Inferior parietal cortex (tissue), 1 donor: ENCODE data around the gene RANGRF.
"Not testable (repeated sequence)": the region's sequence is repeated elsewhere in the genome, so short reads cannot be mapped to it uniquely, and the experiment has no call there.

Experiments
- DNase-seq: peaks from one replicate; pipeline ENCODE4 v3.0.0-alpha.2; 2016; ENCODE audit errors: extremely low spot score

RANGRF gene, protein sequence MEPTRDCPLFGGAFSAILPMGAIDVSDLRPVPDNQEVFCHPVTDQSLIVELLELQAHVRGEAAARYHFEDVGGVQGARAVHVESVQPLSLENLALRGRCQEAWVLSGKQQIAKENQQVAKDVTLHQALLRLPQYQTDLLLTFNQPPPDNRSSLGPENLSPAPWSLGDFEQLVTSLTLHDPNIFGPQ

DNA sequence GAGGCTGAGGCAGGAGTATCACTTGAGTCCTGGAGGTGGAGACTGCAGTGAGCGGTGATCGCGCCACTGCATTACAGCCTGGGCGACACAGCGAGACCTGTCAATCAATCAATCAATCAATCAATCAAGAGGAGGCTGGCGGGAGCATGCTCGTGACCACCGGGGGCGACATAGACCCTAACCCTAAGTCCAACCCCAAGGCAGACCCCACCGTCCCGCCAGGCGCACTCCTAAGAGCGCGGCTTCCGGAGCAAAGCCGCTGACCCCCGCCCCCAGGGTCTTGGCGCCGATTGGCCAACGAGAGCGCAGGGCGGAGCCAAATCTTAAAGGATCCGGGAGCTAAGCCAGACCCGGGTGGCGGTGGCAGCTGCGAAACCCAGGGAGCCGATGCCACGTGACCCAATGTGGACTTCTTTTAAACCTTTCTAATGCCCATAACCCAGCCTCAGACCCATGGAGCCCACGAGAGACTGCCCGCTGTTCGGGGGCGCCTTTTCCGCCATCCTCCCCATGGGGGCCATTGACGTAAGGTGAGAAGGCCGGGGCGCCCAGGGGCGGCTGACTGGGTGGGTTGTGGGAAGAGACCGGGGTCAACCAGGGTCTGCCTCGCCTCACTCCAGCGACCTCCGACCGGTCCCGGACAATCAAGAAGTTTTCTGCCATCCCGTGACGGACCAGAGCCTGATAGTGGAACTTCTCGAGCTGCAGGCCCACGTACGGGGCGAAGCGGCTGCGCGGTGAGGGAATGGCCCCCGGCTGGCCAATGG, at the start of gene RANGRF:
TSS of gene RANGRF (plus strand) at position 335 of the 767 bp plus-strand sequence. CDS start at position 454, 119 bp downstream.
- DNase-seq, result peak; percentile 87

- DNase-seq, result no peak
Observed at GRCh38 chr17:8243827-8244226, 44.6 kb upstream of the RANGRF start.

GRCh38 chr17:8244768-8245167, 43.7 kb upstream of the RANGRF start:
- DNase-seq, result no peak

DNA sequence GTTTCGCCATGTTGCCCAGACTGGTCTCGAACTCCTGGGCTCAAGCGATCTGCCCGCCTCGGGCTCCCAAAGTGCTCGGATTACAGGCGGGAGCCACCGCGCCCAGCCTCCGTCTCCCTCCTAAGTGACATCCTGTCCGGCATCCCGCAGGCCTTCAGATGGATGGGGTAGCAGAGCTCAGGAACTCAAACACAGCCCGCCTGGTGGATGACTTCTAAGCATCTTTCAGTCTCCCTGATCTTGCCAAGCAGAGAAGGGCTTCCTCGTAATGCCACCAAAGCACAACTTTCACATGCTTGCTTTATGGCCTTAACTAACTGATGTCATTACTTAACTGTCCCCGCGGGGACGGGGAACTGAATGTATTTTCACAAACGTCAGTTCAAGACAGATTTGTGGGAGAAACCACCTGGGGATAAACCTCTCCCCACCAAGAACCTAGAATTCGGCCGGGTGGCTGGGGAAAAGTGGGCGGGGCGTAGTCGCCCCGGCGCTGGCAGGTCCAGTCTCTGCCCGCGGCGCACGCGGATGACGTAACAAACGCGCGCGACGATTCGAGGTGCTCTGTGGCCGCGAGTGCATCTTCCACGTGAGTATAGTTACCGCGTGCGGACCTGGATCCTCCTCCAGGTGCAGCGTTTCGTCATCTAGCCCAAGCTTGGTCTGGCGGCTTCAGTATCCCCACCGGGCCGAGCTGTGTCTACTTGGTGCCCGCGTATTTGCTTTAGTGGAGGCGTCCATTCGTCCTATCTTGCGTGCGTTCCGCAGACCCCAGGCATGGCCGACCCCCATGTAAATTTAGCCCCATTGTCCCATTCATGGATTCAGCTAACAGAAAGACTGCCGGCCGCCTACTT, 39.5 kb upstream of the RANGRF start, which contains the start of gene PFAS:
TSS of gene PFAS (plus strand) at position 539 of the 857 bp plus-strand sequence. CDS start 4,649 bp downstream, outside the sequence.
- DNase-seq, result peak; percentile 95

DNA sequence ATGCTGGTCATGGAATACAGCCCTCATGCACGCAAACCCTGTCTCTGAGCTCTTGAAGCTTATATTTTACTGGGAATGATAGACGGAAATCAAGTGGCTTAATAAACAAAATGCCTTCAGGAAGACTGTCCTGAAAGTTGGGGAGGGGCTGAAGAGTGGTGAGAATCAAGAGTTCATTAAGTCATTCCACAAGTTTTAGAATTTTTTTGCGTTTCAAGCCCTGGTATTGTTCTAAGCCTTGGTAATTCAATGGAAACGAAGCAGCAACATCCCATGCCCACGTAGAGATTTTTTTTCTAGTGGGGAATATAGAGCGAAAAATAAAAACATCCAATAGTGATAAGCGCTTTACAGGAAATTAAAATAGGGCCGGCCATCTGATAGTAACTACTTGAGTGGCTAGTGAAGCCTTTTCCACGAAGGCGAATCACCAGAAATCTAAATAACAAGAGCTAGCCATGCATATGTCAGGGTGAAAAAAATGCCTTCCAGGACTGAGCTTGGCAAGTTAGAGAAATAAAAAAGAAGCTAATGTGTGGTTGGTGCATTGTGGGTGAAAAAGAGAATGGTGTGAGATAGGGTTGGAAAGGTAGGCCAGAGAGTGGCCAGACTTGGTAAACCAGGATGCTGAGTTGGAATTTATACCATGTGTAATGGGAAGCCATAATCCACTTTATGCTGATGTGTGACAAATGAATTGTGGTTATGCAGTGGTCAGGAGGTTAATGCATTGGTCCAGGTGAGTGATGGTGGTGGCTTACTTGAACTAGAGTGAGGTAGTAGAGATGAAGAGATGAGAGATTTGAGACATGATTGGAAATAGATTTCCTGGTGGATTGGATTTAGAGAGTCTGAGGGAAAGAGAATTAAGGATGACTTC, 38.6 kb upstream of the RANGRF start:
- DNase-seq, result no peak

- DNase-seq, result not testable (repeated sequence)
Observed at GRCh38 chr17:8251411-8251810, 37.1 kb upstream of the RANGRF start.

DNA sequence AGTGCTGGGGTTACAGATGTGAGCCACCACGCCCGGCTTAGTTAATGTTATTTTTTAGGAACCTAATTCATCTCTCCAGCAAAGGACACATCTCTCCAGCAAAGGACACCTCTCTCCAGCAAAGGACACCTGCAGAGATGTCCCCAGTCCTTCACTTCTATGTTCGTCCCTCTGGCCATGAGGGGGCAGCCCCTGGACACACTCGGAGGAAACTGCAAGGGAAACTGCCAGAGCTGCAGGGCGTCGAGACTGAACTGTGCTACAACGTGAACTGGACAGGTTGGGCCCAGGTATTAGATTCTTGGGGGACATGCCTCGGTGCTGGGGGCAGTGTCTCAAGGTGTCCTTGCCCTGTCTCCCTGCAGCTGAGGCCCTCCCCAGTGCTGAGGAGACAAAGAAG, 34.7 kb upstream of the RANGRF start:
- peak; percentile 11 for DNase-seq

DNA sequence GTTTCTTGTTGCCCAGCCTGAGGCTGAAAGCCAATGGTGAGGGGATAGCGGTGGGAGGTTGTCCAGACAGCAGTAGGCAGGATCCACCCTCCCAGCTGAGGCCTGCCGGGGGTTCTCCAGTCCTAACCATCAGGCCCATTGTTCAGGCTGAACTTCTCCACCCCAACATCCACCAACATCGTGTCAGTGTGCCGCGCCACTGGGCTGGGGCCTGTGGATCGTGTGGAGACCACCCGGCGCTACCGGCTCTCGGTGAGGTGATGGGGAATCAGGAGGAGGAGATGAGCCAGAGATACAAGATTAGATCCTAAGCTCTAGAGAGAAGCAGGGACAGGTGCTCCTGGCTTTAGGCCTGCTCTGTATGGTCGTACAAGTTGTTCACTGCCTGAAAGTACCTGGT, 33.6 kb upstream of the RANGRF start:
- no peak for DNase-seq

DNA sequence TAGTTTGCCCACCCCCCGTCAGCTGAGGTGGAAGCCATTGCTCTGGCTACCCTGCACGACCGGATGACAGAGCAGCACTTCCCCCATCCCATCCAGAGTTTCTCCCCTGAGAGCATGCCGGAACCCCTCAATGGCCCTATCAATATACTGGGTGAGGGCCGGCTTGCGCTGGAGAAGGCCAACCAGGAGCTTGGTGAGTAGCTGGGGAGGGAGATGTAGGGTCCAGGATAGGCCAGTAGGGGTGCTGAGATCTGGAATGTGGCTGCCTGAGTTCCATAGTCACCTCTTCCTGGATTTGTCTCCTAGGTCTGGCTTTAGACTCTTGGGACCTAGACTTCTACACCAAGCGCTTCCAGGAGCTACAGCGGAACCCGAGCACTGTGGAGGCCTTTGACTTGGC, 33.0 kb upstream of the RANGRF start:
- DNase-seq, result no peak

DNA sequence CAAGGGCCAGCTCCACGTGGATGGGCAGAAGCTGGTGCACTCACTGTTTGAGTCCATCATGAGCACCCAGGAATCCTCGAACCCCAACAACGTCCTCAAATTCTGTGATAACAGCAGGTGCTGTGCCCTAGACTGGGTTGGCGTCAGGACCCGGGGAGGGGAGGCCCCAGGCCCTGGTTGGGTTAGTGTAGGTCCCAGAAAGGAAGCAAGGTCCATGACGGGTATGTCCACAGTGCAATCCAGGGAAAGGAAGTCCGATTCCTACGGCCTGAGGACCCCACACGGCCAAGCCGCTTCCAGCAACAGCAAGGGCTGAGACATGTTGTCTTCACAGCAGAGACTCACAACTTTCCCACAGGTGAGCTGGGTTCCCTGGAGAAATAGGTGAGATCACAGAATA, 32.2 kb upstream of the RANGRF start:
- DNase-seq, result no peak

- no peak for DNase-seq
Observed at GRCh38 chr17:8256691-8257090, 31.8 kb upstream of the RANGRF start.

DNA sequence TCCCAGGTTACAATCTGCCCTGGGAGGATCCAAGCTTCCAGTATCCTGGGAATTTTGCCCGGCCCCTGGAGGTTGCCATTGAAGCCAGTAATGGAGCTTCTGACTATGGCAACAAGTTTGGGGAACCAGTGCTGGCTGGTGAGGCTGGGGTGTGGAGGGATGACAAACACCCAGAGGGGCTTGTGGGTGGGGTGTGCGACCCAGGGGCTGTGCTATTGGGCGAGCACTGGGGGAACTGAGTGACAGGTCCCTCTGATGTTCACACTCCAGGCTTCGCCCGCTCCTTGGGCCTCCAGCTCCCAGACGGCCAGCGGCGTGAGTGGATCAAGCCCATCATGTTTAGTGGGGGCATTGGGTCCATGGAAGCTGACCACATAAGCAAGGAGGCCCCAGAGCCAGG, 30.7 kb upstream of the RANGRF start:
- DNase-seq, result no peak

GRCh38 chr17:8264320-8264719, 24.1 kb upstream of the RANGRF start:
- DNase-seq, result no peak

GRCh38 chr17:8264836-8265542, 23.5 kb upstream of the RANGRF start:
- no peak for DNase-seq

- DNase-seq, result no peak
Observed at GRCh38 chr17:8266648-8267479, 21.6 kb upstream of the RANGRF start.

- no peak for DNase-seq
Observed at GRCh38 chr17:8267480-8268147, 20.9 kb upstream of the RANGRF start.

DNA sequence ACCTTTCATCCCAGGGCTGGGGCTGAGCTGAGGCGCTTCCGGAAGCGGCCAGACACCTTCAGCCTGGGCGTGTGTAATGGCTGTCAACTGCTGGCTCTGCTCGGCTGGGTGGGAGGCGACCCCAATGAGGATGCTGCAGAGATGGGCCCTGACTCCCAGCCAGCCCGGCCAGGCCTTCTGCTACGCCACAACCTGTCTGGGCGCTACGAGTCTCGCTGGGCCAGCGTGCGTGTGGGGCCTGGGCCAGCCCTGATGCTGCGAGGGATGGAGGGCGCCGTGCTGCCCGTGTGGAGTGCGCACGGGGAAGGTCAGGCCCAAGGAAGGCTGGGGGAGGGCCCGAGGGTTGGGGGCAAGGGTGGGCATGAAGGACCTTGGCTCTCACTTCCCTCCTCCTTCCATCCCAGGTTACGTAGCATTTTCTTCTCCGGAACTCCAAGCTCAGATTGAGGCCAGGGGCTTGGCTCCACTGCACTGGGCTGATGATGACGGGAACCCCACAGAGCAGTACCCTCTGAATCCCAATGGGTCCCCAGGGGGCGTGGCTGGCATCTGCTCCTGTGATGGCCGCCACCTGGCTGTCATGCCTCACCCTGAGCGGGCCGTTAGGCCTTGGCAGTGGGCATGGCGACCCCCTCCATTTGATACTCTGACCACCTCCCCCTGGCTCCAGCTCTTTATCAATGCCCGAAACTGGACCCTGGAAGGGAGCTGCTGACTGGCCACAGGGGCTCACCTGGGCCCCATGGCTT, 19.7 kb upstream of the RANGRF start:
- DNase-seq, result no peak

DNA sequence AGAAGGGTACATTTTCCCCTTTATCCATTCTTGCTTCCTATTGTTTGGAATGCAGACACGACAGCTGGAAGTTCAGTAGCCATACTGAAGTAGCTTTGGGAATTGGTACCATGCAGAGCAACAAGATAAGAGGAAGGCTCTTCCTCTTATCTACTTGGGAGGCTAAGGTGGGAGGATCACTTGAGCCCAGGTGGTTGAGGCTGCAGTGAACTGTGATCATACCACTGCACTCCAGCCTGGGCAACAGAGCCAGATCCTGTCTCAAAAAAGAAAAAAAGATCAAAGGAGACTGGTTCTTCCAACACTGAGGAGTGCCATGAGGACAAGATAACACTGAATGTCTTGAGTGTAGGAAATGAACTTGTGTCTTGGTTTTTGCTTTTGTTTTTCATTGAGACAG, 16.0 kb upstream of the RANGRF start:
- no peak for DNase-seq
